Gastroesophageal sphincter (tissue), 3 donors: ENCODE results near the gene CSNK1G2.

Experiments
- EP300 ChIP-seq: sonication (generic); formaldehyde crosslinking; IDR thresholded peaks from one replicate; pipeline ENCODE4 v1.6.1; 2017; ENCODE audit warnings: antibody characterized with exemption, mild to moderate bottlenecking
- POLR2A ChIP-seq, 2 donors: fragments of 450-650 bp; IDR thresholded peaks; one replicate each; pipeline ENCODE4 v1.6.1; 2017; ENCODE audit warnings: antibody characterized with exemption in 2 of 2, mild to moderate bottlenecking in 2 of 2, moderate library complexity in 1 of 2
- POLR2AphosphoS5 ChIP-seq: sonication (generic); formaldehyde crosslinking; IDR thresholded peaks from one replicate; pipeline ENCODE4 v1.6.1; 2017; ENCODE audit warnings: antibody characterized with exemption
- TF ChIP-seq, protein P1 (sequence below), 4 experiments: fragments of 200-600 bp in 2 of 4; fragments of 450-650 bp in 2 of 4; sonication (generic) in 1 of 4; IDR thresholded peaks; one replicate each; pipeline ENCODE4 v1.5.1; 2017 to 2019; ENCODE audit warnings: antibody characterized with exemption in 4 of 4, mild to moderate bottlenecking in 2 of 4, moderate library complexity in 2 of 4

DNA sequence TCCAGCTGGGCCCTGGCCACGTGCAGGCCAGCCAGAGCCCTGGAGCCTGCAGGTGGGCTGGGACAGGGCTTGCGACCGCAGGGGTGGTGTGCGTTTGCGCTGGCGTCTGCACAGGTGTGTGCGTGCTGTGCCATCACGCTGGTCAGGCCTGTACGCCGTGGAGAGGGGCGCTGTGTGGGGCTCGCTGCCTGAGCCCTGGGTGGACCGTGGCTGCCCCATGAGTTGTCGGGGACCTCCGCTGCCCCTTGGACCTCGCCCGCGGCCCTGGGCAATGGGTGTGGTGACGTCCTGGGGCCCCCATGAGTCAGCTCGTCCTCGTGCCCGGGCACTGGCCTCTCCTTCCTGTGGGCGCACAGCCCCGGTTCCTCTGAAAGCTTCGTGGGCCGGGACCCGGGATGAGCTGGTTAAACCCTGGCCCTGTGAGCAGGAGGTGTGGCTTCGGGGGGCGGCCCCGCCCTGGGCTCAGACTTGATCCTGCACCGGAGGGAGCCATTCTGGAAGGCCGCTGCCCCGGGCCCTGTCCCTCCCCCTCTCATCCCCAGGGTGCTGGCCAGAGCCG is 6.8 kb downstream of the CSNK1G2 start:
- TF ChIP-seq POLR2AphosphoS5 (no peak), POLR2A (IDR thresholded peaks at IDR 0.05) (no peak), EP300 (no peak)
- TF ChIP-seq, protein P1, sequence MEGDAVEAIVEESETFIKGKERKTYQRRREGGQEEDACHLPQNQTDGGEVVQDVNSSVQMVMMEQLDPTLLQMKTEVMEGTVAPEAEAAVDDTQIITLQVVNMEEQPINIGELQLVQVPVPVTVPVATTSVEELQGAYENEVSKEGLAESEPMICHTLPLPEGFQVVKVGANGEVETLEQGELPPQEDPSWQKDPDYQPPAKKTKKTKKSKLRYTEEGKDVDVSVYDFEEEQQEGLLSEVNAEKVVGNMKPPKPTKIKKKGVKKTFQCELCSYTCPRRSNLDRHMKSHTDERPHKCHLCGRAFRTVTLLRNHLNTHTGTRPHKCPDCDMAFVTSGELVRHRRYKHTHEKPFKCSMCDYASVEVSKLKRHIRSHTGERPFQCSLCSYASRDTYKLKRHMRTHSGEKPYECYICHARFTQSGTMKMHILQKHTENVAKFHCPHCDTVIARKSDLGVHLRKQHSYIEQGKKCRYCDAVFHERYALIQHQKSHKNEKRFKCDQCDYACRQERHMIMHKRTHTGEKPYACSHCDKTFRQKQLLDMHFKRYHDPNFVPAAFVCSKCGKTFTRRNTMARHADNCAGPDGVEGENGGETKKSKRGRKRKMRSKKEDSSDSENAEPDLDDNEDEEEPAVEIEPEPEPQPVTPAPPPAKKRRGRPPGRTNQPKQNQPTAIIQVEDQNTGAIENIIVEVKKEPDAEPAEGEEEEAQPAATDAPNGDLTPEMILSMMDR (IDR thresholded peaks at IDR 0.05), result no peak
